Lung (tissue), 12 donors: ENCODE data around the gene TMCC1. TPM values are rescaled to one million over a fixed set of nuclear protein-coding genes. Genes with fewer than 3 reads are reported as not detected.
"Not testable (repeated sequence)": the region's sequence is repeated elsewhere in the genome, so short reads cannot be mapped to it uniquely, and the experiment has no call there.

ENCODE experiments used
- ATAC-seq: fragments of 200-7000 bp; cut with Tn5 transposase; one replicate; pipeline ENCODE4 v1.9.1; 2020; ENCODE audit warnings: moderate number of reproducible peaks; ENCODE audit not compliant: insufficient read depth, low FRiP score
- DNase-seq, 3 donors: peaks; one replicate each; pipeline ENCODE4 v3.0.0-alpha.2; 2013 to 2017
- H3K27ac ChIP-seq, 2 donors: one replicate each; pipeline ENCODE4 v1.5.1; 2013; ENCODE audit warnings: mild to moderate bottlenecking in 2 of 2, moderate library complexity in 2 of 2, control low read depth in 1 of 2, inconsistent platforms in 1 of 2, low read depth in 1 of 2, low read length in 1 of 2
- H3K27me3 ChIP-seq, 3 donors: one replicate each; pipeline ENCODE4 v1.5.1; 2013; ENCODE audit warnings: low read length in 2 of 3; ENCODE audit not compliant: control insufficient read depth in 3 of 3, insufficient read depth in 3 of 3
- H3K36me3 ChIP-seq, 4 donors: one replicate each; pipeline ENCODE4 v1.5.1; 2013; ENCODE audit warnings: low read length in 4 of 4, mild to moderate bottlenecking in 1 of 4, moderate library complexity in 1 of 4; ENCODE audit not compliant: control insufficient read depth in 4 of 4, insufficient read depth in 4 of 4
- H3K4me1 ChIP-seq, 5 donors: one replicate each; pipeline ENCODE4 v1.5.1; 2013; ENCODE audit warnings: low read length in 5 of 5, mild to moderate bottlenecking in 2 of 5, moderate library complexity in 1 of 5; ENCODE audit not compliant: control insufficient read depth in 5 of 5, insufficient read depth in 5 of 5
- H3K4me3 ChIP-seq: one replicate; pipeline ENCODE4 v1.5.1; 2013; ENCODE audit warnings: mild to moderate bottlenecking, control low read depth, moderate library complexity
- H3K9ac ChIP-seq, 2 donors: one replicate each; pipeline ENCODE4 v1.5.1; 2013; ENCODE audit warnings: low read length in 2 of 2, control low read depth in 1 of 2; ENCODE audit not compliant: insufficient read depth in 1 of 2
- H3K9me3 ChIP-seq, 4 donors: one replicate each; pipeline ENCODE4 v1.5.1; 2013; ENCODE audit warnings: low read length in 3 of 4, mild to moderate bottlenecking in 1 of 4, moderate library complexity in 1 of 4; ENCODE audit not compliant: control insufficient read depth in 4 of 4, insufficient read depth in 3 of 4
- WGBS, 2 donors: extraction: QIAGEN DNeasy Blood & Tissue Kit; methylation state at CpG; one replicate each; pipeline ENCODE4 v1.1.7; 2013; 5-methylcytosine and 5-hydroxymethylcytosine counted together
- polyA plus RNA-seq, 2 donors: library from polyadenylated mRNA; stranded (reverse); fragments of 200-250 nt; gene quantifications; one replicate each; pipeline ENCODE4 v1.2.1, GENCODE V29; 2013
- total RNA-seq, 2 donors: library from RNA; depleted of rRNA in 1 of 2; stranded (reverse); fragments of >200 nt in 1 of 2; gene quantifications; one replicate each; pipeline ENCODE4 v1.2.1, GENCODE V29; 2014 to 2021
- TF ChIP-seq, protein P1 (sequence below): IDR thresholded peaks from 2 replicates; pipeline ENCODE4 v1.5.1; 2012; ENCODE audit warnings: mild to moderate bottlenecking; ENCODE audit errors: control extremely low read depth, extremely low read depth
- donor health status: control.
- donor health status: control.
- donor health status: Bipolar disorder and iron deficiency.
- donor health status: healthy.
- donor health status: DM: yes; HTN: yes; CAD: no.

The TMCC1 gene
- total and polyA plus RNA-seq, 4 donors, result 8.7 to 39.4 (median 22.8) TPM

DNA sequence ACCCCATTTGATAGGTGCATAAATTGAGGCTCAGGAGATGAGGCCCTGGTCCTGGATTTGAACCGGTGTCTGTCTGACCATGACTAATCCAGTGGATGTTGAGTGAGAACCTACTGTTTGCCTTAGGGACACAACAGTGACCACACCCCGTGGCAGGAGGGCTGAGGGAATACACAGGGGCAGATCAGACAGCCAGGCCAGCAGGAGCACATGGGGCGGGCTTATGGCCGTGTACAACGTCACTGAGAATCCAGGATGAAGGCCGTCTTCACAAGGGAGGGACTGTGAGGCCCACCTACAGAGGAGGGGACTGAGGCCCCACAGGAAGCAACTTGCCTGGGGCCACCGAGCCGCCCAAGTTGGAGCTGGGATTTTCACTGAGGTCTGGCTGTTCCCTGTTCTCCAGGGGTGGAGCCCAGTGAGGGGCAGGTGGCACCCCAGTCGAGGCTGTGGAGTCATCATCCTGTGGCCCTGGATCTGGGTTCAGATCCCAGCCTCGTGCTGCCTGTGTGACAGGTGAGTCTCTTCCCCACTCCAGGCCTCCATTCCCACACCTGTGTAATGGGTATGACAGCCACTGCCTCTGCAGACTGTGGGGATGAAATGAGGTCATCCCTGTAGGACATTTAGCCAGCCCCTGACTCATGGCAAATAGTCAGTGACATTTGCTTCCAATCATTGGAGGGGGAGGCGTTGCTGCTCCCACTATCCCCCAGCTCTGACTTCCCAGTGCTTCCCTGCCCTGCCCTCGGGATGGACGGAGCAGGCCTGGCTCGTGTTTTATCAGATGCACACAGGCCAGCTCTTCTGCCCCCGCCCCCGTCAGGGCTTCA, 280.8 kb downstream of the TMCC1 start:
- no peaks in the 10 kb centered on the region for H3K36me3 ChIP-seq
- H3K9me3 ChIP-seq, result no peaks in the 10 kb centered on the region
- ATAC-seq (no peak), DNase-seq (no peak)
- H3K27me3 ChIP-seq, result no peaks in the 10 kb centered on the region
- no peak overlapping the region for H3K9ac ChIP-seq
- no peak overlapping the region for H3K4me3 ChIP-seq
- peaks cover 0 to 48% (median 19%) of the 10 kb centered on the region in 5 donors for H3K4me1 ChIP-seq
- H3K27ac ChIP-seq, result peak overlapping the region in 1 of 2 donors; percentile 27
- 55 to 66% methylated on average over 16 of the region's 16 CpGs for WGBS, 2 donors
- TF ChIP-seq, protein P1, sequence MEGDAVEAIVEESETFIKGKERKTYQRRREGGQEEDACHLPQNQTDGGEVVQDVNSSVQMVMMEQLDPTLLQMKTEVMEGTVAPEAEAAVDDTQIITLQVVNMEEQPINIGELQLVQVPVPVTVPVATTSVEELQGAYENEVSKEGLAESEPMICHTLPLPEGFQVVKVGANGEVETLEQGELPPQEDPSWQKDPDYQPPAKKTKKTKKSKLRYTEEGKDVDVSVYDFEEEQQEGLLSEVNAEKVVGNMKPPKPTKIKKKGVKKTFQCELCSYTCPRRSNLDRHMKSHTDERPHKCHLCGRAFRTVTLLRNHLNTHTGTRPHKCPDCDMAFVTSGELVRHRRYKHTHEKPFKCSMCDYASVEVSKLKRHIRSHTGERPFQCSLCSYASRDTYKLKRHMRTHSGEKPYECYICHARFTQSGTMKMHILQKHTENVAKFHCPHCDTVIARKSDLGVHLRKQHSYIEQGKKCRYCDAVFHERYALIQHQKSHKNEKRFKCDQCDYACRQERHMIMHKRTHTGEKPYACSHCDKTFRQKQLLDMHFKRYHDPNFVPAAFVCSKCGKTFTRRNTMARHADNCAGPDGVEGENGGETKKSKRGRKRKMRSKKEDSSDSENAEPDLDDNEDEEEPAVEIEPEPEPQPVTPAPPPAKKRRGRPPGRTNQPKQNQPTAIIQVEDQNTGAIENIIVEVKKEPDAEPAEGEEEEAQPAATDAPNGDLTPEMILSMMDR, result no peak

DNA sequence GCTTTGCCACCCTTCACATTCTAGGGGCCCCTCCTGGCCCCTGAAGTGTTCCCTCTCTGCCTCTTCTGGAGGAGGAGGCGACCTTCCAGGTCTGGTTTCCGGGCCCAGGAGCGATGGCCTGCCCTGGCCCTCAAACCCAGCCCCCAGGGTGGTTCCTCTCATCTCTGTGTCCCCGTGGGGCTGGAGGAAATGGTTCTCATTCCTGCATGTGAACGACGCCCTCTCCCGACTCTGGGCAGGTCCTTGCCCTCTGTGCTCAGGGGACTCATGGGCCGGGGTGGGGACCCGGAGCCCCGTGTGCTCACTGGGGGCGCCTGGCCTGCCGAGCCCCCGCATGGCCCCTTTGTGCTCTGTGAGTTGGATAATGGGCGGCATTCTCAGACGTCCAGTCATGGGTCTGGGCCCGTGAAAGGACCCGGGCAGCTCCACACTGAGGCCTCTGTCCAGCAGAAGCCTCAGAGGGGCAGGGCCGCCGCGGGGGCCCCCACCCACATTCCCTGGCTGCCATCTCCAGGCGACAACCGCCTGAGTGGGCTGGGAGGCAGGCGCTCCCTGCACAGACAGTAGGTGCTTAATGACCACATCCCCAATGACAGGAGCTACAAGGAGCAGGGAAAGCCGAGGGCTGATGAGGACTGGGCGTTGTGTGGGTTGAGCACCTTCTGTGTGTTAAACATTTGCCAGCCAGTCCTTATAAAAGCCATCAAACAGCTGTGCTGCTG, 281.5 kb downstream of the TMCC1 start:
- Histone ChIP-seq H3K36me3 (no peaks in the 10 kb centered on the region), H3K4me1 (peaks cover 0 to 47% (median 23%) of the 10 kb centered on the region in 5 donors), H3K9ac (no peak overlapping the region), H3K4me3 (no peak overlapping the region), H3K27me3 (no peaks in the 10 kb centered on the region), H3K9me3 (no peaks in the 10 kb centered on the region), H3K27ac (peak overlapping the region in 1 of 2 donors; percentile 27)
- no peak for DNase-seq
- no peak for ATAC-seq
- TF ChIP-seq, protein P1, result no peak
- WGBS, 2 donors, result 33 to 47% methylated on average over 24 to 25 of the region's 25 CpGs

DNA sequence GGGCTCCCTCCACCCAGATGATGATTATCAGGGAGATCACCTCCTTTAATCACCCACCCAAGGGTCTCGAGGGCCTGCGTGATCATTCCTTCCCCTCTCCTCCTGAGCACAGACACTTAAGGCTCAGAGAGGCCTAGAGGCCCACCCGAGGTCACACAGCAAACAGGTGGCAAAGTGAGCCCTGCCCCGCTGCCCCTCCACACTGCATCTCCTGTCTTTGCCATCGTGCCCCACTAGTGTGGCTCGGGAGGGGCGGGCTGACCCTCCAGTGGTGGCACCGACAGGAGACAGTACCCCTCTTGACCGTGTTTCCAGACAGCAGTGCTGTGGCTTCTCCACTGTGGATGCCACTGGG, 282.1 kb downstream of the TMCC1 start:
- Histone ChIP-seq H3K9ac (no peak overlapping the region), H3K27ac (peak overlapping the region in 1 of 2 donors; percentile 27), H3K4me3 (no peak overlapping the region), H3K36me3 (no peaks in the 10 kb centered on the region), H3K27me3 (no peaks in the 10 kb centered on the region), H3K4me1 (peaks cover 0 to 47% (median 21%) of the 10 kb centered on the region in 5 donors), H3K9me3 (no peaks in the 10 kb centered on the region)
- WGBS, 2 donors, result 74 to 80% methylated on average over 9 of the region's 9 CpGs
- ATAC-seq (no peak), DNase-seq (no peak)
- TF ChIP-seq, protein P1, result no peak

DNA sequence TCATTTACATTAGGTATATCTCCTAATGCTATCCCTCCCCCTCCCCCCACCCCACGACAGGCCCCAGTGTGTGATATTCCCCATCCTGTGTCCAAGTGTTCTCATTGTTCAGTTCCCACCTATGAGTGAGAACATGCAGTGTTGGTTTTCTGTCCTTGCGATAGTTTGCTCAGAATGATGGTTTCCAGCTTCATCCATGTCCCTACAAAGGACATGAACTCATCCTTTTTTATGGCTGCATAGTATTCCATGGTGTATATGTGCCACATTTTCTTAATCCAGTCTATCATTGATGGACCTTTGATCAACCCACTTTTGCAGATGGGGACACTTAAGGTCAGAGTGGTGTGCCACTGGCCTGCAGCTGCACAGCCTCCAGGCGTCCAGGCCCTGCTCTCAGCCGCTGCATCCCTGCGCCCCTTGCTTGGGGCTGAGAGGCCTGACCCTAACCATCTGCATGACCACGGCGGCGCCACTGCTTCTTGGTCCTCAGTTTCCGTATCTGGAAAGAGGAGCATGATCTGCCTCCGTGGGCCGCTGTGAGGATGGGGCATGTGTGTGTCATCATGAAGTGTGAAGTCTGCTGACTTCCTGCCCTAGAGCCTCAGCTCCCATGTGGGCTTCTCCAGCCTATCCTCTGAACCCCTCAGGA, 282.6 kb downstream of the TMCC1 start:
- DNase-seq, ATAC-seq, H3K9me3 ChIP-seq, H3K27me3 ChIP-seq, H3K4me3 ChIP-seq, H3K36me3 ChIP-seq, H3K9ac ChIP-seq: not testable (repeated sequence)
- 93 to 94% methylated on average over 10 to 11 of the region's 11 CpGs for WGBS, 2 donors
- peak overlapping the region in 1 of 2 donors; percentile 27 for H3K27ac ChIP-seq
- H3K4me1 ChIP-seq, result peaks cover 0 to 42% (median 16%) of the 10 kb centered on the region in 5 donors
